Stimulated activated CD8-positive, alpha-beta memory T cell treated with anti-CD3 and anti-CD28 coated beads, Interleukin-7, amount 100 ng/mL, for 48 hours (primary cell): ENCODE measurements around the gene WDR26.
"Not testable (repeated sequence)": the region's sequence is repeated elsewhere in the genome, so short reads cannot be mapped to it uniquely, and the experiment has no call there.

Experiments
- DNase-seq, 2 donors: peaks; one replicate each; pipeline ENCODE4 v3.0.0-alpha.2; 2020; ENCODE audit warnings: low read depth in 1 of 2; ENCODE audit errors: extremely low read depth in 1 of 2

WDR26 gene

GRCh38 chr1:224353975-224354925 is 80.3 kb downstream of the WDR26 start:
- no peak for DNase-seq

DNA sequence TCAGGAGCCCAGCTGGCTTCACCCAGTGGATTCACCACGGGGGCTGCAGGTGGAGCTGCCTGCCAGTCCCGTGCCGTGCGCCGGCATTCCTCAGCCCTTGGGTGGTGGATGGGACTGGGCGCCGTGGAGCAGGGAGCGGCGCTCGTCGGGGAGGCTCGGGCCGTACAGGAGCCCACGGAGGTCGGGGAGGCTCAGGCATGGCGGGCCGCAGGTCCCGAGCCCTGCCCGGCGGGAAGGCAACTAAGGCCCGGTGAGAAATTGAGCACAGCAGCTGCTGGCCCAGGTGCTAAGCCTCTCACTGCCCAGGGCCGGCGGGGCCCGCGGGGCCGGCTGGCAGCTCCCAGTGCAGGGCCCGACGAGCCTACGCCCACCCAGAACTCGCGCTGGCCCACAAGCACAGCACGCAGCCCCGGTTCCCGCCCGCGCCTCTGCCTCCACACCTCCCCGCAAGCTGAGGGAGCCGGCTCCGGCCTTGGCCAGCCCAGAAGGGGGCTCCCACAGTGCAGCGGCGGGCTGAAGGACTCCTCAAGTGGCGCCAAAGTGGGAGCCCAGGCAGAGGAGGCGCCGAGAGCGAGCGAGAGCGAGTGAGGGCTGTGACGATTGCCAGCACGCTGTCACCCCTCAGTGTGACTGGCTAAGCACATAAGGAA is 82.0 kb downstream of the WDR26 start:
- DNase-seq = not testable (repeated sequence)

DNA sequence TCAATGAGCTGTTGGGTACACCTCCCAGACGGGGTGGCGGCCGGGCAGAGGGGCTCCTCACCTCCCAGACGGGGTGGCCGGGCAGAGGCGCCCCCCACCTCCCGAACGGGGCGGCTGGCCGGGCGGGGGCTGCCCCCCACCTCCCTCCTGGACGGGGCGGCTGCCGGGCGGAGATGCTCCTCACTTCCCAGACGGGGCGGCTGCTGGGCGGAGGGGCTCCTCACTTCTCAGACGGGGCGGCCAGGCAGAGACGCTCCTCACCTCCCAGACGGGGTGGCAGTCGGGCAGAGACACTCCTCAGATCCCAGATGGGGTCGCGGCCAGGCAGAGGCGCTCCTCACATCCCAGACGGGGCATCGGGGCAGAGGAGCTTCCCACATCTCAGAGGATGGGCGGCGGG is 84.9 kb downstream of the WDR26 start:
- DNase-seq = not testable (repeated sequence)

DNA sequence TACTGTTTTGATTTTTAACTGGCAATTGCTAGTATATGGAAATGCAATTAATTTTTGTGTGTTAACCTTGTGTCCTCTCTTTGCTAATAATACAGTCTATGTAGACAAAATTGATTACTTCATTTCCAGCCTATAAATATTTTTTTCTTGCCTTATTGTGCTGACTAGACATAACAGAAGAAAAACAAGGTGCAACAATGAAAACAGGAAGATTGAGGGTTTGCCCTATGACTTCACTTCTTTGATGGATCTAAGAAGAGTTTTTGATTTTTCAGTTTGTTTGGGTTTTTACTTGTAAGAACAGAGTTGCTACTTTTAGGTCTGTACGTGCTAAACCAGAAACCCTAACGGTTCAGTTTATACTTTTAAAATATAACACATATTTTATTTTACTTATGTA is 86.5 kb downstream of the WDR26 start:
- no peak for DNase-seq

GRCh38 chr1:224343679-224344078 is 90.9 kb downstream of the WDR26 start:
- DNase-seq = no peak

- not testable (repeated sequence) for DNase-seq
These were observed 93.9 kb downstream of the WDR26 start for GRCh38 chr1:224340453-224341384.

DNA sequence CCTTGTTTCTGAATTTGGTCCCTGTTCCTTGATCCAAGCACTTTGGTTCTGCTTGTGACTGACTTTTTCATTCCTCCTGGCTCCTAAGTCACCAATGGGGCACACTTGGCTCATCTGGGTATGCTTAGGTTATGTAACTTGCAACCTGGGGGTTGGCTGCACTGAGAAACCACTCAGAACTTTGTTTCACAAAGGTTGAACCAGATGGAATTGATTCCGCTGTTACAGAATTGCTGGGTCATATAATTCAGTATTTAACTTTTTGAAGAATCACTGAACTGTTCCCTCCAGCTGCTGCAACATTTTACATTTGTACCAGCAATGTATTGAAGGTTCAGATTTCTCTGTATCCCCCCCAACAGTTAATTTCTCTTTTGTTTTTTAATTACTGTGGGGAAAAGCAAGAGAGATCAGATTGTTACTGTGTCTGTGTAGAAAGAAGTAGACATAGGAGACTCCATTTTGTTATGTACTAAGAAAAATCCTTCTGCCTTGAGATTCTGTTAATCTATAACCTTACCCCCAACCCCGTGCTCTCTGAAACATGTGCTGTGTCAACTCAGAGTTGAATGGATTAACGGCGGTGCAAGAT is 95.1 kb downstream of the WDR26 start:
- DNase-seq = no peak

GRCh38 chr1:224338150-224338838 is 96.3 kb downstream of the WDR26 start:
- DNase-seq = no peak
